Ishikawa (cell line): Measurements from ENCODE around the gene GALNT10.

Source experiments
- CEBPB ChIP-seq: IDR thresholded peaks from 2 replicates; pipeline ENCODE4 v1.6.1; 2012
- CREB1 ChIP-seq: IDR thresholded peaks from 2 replicates; pipeline ENCODE4 v1.6.1; 2012; ENCODE audit warnings: low read depth
- EGR1 ChIP-seq: IDR thresholded peaks from 2 replicates; pipeline ENCODE4 v1.6.1; 2012
- EP300 ChIP-seq: IDR thresholded peaks from 2 replicates; pipeline ENCODE4 v1.6.1; 2012; ENCODE audit warnings: borderline replicate concordance
- FOXM1 ChIP-seq: IDR thresholded peaks from 2 replicates; pipeline ENCODE4 v1.6.1; 2012; ENCODE audit warnings: low read depth, borderline replicate concordance
- MAX ChIP-seq: IDR thresholded peaks from 2 replicates; pipeline ENCODE4 v1.6.1; 2012
- NFIC ChIP-seq: IDR thresholded peaks from 2 replicates; pipeline ENCODE4 v1.6.1; 2012
- RAD21 ChIP-seq: IDR thresholded peaks from 2 replicates; pipeline ENCODE4 v1.6.1; 2012; ENCODE audit warnings: low read depth
- TAF1 ChIP-seq: IDR thresholded peaks from 2 replicates; pipeline ENCODE4 v1.6.1; 2012; ENCODE audit warnings: low read depth, mild to moderate bottlenecking
- TCF12 ChIP-seq: IDR thresholded peaks from 2 replicates; pipeline ENCODE4 v1.6.1; 2012; ENCODE audit warnings: low read depth
- TEAD4 ChIP-seq: IDR thresholded peaks from 2 replicates; pipeline ENCODE4 v1.6.1; 2012
- YY1 ChIP-seq: IDR thresholded peaks from 2 replicates; pipeline ENCODE4 v1.6.1; 2012; ENCODE audit warnings: low read depth
- ZBTB7A ChIP-seq: IDR thresholded peaks from 2 replicates; pipeline ENCODE4 v1.6.1; 2012; ENCODE audit warnings: low read depth
- TF ChIP-seq, protein P1 (sequence below): IDR thresholded peaks from 2 replicates; pipeline ENCODE4 v1.6.1; 2012
- TF ChIP-seq, protein P2 (sequence below): IDR thresholded peaks from 2 replicates; pipeline ENCODE4 v1.6.1; 2012; ENCODE audit warnings: low read depth, mild to moderate bottlenecking

GALNT10 gene

GRCh38 chr5:154286557-154286956 is 96.0 kb downstream of the GALNT10 start:
- TF ChIP-seq TAF1 (no peak), TEAD4 (no peak), EGR1 (no peak), ZBTB7A (no peak)

DNA sequence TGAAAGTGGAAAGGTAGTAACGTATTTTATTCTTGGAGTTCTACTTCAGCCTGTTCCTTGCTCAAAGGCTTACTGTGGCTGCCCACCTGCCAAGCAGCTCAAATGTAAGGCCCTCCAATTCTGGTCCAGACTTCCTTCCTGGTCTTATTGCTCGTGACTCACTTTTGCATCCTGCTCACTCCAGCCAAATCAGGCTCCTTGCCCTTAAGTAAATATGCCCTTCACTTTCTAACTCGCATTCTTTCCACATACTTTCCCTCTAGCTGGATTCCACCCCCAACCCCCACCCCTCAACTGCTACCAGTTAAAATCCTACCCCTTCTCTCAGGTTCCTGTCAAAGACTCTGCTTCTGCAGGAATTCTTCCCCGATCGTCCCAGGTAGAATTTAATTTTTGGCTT is 96.6 kb downstream of the GALNT10 start:
- TF ChIP-seq TEAD4 = peak; percentile 69; the same call in 1 of the 2 replicates
- peak; percentile 27; the same call in 1 of the 2 replicates for TF ChIP-seq NFIC
- TF ChIP-seq MAX = no peak
- TF ChIP-seq ZBTB7A = no peak
- no peak for TF ChIP-seq EP300

DNA sequence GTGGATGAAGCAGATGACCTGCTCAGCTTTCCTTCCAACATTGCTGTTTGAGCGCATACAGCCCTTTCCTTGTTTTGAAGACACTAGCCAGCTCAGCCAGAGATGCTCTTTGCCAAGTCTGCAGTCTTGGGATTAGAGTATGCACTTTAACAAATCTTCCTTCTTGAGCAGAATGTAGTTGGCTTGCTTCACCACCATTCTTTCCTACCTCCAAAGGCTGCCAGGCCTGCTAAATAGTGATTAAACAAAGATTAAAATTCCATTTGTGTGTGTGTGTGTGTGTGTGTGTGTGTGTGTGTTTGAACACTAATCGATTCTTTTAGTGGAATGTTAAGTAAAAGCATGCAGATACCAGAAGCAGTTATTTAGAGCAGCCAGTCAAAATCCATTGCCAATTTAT is 97.6 kb downstream of the GALNT10 start:
- TF ChIP-seq EGR1 = no peak

DNA sequence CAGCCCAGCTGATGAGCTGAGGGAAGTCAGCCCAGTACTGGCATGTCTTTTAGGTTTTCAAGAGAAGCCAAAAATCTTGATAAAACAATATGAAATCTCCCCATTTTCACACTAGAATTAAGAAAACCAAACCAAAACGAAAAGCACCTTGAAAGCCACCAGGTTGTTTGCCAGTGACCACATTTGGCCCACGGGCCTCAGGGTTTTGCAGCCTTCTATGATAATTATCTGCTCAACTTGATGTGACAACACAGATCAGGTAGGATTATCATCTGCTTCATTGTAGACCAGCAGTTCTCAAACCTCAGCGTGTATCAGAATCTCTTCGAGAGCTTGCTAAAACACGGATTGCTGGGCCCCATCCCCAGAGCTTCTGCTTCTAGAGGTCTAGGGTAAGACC is 101.4 kb downstream of the GALNT10 start:
- no peak for TF ChIP-seq EP300
- no peak for TF ChIP-seq MAX
- TF ChIP-seq EGR1 = no peak
- no peak for TF ChIP-seq TEAD4
- TF ChIP-seq CREB1 = no peak
- TF ChIP-seq YY1 = no peak
- TF ChIP-seq FOXM1 = no peak
- TF ChIP-seq RAD21 = no peak
- no peak for TF ChIP-seq TCF12
- TF ChIP-seq ZBTB7A = no peak
- TF ChIP-seq, protein P1, sequence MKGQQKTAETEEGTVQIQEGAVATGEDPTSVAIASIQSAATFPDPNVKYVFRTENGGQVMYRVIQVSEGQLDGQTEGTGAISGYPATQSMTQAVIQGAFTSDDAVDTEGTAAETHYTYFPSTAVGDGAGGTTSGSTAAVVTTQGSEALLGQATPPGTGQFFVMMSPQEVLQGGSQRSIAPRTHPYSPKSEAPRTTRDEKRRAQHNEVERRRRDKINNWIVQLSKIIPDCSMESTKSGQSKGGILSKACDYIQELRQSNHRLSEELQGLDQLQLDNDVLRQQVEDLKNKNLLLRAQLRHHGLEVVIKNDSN = no peak
- TF ChIP-seq CEBPB = no peak
- TF ChIP-seq TAF1 = no peak
- TF ChIP-seq NFIC = no peak
- TF ChIP-seq, protein P2, sequence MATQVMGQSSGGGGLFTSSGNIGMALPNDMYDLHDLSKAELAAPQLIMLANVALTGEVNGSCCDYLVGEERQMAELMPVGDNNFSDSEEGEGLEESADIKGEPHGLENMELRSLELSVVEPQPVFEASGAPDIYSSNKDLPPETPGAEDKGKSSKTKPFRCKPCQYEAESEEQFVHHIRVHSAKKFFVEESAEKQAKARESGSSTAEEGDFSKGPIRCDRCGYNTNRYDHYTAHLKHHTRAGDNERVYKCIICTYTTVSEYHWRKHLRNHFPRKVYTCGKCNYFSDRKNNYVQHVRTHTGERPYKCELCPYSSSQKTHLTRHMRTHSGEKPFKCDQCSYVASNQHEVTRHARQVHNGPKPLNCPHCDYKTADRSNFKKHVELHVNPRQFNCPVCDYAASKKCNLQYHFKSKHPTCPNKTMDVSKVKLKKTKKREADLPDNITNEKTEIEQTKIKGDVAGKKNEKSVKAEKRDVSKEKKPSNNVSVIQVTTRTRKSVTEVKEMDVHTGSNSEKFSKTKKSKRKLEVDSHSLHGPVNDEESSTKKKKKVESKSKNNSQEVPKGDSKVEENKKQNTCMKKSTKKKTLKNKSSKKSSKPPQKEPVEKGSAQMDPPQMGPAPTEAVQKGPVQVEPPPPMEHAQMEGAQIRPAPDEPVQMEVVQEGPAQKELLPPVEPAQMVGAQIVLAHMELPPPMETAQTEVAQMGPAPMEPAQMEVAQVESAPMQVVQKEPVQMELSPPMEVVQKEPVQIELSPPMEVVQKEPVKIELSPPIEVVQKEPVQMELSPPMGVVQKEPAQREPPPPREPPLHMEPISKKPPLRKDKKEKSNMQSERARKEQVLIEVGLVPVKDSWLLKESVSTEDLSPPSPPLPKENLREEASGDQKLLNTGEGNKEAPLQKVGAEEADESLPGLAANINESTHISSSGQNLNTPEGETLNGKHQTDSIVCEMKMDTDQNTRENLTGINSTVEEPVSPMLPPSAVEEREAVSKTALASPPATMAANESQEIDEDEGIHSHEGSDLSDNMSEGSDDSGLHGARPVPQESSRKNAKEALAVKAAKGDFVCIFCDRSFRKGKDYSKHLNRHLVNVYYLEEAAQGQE = no peak

DNA sequence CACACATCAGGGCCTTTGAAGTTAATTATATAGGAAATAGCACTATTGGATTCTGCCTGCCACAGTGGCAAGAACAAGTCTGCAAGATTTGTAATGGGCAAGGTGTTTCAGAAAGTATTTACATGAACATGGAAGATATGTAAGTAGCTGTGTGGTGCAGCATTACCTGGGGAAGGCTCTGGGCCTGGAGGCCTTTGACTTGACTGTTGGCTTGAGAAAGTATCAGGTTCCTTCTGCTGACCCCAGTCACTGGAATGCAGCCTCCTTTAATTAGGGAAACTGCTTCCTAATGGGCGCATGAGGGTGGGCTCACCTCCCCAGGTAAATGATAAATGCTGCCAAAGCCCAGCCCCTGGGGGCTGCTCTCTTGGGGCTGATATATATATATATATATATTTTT is 102.7 kb downstream of the GALNT10 start:
- TF ChIP-seq, protein P2 = no peak
- TF ChIP-seq CREB1 (no peak), EP300 (no peak), RAD21 (no peak), EGR1 (no peak), TEAD4 (no peak), TCF12 (no peak), MAX (no peak), NFIC (no peak)
- TF ChIP-seq, protein P1 = no peak

- TF ChIP-seq NFIC (no peak), RAD21 (no peak), FOXM1 (no peak), EP300 (no peak), CREB1 (no peak), ZBTB7A (no peak), CEBPB (no peak), TEAD4 (no peak), MAX (no peak), EGR1 (no peak), YY1 (no peak)
- TF ChIP-seq, protein P2 = no peak
These were observed 105.0 kb downstream of the GALNT10 start for GRCh38 chr5:154295551-154295950.
